Umbilical cord (tissue), 2 donors: ENCODE measurements around the gene MBNL2. TPM values are rescaled to one million over a fixed set of nuclear protein-coding genes. Genes with fewer than 3 reads are reported as not detected.

ENCODE experiments used
- DNase-seq: peaks from one replicate; pipeline ENCODE4 v3.0.0-alpha.2; 2015; ENCODE audit warnings: low spot score
- total RNA-seq: library from RNA; depleted of rRNA; stranded (reverse); fragments of >200 nt; gene quantifications from one replicate; pipeline ENCODE4 v1.2.3, GENCODE V29; 2014; ENCODE audit warnings: low replicate concordance; ENCODE audit not compliant: insufficient read depth

MBNL2 gene
- total RNA-seq, 1 donor from 2014 or later = 119 TPM

DNA sequence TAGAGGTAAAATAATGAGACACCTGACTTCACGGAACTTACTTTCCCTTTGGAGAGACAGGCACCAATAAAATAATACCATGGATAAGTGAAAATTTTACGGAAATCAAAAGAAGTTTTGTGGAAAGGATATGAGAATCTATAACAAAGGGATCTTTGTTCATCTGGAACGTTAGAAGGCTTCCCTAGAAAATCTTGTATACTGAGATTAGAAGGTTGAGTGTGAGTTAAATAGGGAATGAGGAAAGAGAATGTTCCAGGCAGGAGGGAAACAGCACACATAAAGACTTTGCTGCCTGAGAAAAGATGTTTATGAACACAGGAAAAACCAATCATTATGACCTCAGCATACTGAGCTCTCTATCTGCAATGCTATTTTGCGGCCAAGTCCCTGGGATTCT is 192.3 kb downstream of the MBNL2 start:
- DNase-seq = no peak

DNA sequence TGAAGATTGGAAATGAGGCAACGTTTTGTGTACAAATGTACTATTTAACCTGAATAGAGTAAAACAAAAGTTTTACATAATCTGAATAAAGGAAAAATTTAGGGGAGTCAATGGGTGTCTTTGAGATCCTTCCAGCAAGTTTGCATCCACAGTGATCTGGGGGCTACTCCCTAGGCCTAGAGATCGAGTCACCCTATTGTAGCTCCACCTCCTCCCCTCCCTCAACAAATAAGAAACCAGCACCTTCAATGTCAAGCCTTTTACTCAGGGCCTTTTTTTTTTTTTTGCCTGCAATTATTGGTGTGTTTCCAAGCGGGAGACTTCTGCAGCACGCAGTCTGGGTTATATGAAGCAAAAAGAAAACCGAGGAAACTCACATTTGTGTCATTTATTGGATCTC is 195.6 kb downstream of the MBNL2 start:
- no peak for DNase-seq

DNA sequence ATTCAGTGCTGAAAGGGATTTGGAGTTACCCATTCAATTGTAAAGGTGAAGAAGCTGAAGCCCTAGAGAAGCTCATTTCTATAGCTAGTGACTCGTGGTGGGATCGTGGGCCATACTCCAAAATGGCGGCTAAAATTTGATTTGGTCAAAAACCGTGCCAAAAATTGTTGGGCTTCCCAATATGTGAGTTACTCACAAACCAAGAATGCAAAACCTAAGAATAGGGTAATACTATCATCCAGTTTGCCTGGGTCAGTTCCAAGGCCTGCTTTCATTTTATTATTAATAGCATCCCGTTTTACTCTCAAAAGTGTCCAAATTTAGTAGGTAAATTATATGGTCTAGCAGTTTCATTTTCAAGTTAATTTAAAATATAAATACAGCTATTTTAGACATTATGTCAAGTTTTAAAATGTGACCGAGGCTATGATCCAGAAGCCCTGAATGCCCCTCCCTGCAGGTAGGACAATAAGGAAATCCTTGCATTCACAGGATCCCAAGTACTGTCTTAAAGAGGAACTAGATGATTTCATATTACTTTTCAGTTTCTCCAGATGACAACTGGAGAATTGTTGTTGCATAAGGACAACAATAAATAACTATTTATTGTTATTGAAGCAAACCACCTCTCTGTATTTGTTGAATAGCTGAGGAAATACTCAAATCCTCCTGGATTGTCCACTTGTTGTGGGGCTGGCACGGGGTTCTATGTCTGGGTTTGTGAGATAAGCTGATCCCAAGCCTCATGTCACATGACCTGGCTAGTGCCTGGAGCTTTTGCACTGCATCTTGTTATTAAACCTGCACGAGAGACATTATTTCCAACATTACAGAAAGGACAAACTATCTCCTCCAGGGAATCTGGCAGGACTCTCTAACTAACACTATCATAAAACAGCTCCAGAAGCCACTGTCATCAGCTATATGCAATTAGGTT is 200.3 kb downstream of the MBNL2 start:
- DNase-seq = peak; percentile 28

DNA sequence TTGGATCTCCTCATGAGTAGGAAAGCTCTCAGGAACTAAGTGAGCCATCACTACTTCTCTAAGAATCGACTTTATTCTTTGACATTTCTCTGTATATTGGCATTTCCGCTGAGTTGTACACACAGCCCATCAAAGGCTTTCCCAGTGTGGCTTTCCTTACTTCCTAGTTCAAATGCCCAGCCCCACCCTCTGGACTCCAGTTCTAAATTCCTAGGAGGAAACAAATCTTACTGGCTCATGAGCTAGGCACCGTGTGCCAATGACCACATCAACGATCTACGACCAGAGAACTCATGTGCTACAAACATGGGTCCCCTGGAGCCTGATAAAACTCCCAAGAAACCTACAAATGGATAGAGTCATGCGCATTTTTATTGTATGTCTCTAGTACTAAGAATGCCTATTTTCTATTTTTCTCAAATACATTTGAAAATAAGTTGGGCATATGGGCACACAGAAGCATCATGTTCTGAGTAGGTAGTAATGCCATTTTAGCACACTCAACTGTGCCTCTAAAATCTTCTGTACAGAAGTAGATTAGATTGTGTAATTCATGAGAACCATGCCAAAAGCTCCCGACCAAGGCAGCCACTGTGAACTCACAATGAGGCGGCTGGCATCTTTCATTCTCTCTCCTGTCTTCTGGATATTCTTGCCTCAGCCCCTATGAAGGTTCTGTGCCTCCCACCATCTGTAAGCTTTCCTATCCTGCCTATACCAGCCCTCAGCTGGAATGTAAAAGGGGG is 201.3 kb downstream of the MBNL2 start:
- no peak for DNase-seq

DNA sequence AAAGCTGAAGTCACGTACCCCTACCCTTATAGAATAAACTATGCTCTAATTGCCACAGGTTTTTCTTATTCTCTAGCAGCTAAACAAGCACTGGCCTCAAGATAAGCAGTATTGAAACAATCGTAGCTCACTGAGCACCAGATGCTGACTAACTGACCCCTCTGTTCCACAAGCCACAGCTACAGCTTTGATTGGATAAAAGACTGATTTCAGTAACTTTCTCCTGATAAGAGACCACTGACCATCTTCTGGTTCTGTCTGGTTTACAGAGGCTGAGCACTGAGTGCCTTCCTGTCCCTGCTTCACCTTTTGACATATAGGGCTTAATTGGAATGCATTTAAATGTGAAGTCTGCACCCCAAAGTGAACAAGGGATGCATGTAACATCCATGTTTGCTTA is 203.5 kb downstream of the MBNL2 start:
- DNase-seq = no peak

DNA sequence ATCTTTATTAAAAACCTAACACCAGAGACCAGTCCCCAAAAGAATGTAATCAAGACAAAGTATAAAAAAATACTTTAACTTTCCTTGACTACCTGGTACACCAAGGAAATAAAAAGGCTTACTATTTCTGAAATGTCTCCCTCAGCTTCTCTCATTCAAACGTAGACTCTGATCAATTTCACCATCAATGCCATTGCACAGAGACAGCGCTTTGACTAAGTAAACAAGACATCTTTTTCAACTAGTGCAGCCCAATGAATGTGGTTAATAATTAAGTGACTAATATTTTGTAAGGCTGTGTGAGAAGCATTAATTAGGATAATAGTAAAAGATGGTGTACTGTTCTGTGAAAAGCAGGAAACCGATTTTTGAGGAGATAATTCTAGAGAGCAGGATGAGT is 204.6 kb downstream of the MBNL2 start:
- DNase-seq = no peak

DNA sequence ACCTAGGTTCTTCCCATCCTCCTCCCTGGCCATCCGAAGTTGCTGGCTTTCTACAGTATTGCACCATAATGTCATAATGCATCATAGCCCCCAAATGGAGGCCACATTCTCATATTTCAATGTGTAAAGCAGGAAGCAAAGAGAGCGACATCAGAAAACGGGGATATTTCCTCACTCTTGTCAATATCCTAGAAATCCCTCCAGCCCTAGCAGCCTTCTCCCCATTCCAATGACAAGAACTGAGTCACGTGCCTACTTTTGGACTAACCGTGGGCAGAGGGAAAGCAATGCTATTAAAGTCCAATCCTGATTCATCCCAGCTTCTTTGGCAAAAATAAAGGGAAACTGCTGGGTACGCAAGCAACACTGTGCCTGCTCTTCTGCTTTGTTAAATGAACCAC is 207.5 kb downstream of the MBNL2 start:
- DNase-seq = peak; percentile 23

DNA sequence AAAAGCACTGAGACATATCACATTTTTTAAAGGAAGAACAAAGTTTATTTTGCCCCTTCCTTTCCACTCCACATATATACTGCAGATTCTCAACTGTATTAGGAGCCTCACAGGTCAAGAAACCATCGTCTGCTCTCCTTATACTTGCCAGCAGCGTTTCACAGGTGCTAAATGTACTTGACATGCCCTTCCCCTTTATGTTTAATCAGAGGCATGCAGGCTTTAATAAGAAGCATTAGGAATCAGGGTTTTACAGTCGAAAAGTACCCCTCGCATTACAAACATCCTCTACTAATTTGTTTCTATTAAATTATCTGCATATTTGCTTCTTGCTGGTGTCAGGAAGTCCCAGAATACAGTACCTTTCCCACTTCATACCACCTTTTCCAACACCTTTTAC is 208.2 kb downstream of the MBNL2 start:
- DNase-seq = no peak

DNA sequence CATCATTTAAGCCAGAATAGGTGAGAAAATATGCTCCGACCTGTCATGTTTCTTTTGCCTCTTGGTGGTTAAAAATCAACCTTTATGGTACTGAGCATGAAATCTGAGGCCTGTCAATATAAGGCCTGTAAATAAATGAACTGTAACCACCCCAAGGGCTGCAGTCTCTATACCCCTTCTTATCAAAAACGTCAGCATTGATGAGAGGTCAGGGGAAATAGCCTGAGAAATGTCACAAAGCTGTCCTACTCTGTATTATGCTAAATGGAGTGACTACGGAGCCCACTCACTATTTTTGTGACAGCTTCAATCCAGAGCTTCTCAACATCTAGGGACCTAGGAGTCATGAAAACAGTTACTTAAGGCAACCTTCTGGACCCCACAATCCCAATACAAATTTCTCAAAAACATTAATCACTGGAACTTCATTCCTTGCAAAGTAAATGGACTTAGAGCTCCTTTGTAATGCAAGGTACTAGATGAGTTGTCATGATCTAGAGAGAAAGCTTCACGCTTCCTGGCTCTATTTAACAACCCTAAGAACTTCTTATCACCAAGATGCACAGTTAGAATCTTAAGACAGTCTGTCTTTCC is 209.1 kb downstream of the MBNL2 start:
- no peak for DNase-seq

DNA sequence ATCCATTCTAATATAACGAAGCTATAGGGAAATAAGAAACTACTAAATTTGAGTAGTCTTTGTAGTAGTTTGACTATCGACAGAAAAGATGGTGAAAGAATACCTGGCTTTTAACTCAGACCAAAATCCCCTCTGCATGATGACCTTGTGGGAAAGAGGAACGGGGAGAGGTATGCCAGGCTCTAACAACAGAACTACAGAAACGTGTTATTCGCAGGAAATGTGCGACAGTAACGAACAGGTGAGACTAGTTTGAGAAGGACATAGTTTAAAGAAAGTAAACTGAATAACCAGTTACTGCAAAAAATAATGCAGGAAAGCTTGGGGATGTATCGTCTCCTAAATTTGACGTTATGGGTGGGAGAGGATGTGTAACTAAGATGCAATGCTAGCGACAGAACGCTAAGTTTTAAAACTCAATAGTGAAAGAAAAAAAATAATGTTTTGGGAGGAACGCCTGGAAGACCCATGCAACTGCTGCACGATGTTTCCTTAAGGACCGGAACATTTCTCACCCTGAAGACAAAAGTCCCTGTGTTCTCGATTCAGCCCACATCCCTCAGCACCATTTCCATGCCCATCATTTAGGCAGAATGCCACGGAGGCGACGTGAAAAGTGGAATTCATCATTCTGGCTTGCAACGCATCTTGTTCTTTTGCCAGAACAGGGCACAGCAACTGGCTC is 210.2 kb downstream of the MBNL2 start:
- no peak for DNase-seq

DNA sequence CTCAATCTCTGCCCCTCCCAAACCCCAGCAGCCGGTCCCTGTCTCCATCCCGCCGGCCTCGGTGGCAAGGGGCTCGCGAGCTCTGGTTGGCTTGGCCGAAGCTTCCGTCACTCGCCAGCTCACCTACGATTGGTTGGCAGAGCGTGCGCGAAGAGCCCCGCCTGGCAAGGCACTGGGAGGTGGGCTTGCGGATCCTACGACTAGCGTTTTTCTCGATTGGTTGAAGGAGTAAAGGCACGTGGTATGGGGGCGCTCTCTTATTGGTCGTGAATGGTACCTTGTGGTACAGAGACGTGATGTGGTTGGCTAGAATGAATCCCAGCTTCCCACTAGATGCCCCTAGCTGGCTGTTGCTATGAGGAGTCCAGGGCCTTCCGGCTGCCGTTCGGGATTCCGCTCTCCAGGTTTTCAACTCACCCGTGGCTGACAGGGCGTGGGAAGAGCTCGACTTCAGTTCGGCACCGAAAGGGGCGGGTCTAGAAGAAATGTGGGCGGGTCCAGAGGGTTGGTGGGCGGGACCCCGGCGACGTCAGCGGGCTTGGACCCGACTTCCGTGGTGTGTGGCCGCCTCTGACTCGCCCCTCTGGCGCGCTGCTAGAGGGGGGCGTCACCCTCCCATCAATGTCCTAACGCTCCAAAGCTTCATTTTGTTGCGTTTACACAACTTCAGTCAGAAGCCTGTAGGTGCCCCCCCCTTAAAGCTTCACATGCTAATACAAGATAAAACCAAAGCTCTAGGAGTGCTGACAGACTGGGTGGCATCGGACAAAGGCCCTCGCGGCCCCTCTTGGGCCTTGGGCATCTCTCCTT is 211.0 kb downstream of the MBNL2 start:
- peak; percentile 100 for DNase-seq

DNA sequence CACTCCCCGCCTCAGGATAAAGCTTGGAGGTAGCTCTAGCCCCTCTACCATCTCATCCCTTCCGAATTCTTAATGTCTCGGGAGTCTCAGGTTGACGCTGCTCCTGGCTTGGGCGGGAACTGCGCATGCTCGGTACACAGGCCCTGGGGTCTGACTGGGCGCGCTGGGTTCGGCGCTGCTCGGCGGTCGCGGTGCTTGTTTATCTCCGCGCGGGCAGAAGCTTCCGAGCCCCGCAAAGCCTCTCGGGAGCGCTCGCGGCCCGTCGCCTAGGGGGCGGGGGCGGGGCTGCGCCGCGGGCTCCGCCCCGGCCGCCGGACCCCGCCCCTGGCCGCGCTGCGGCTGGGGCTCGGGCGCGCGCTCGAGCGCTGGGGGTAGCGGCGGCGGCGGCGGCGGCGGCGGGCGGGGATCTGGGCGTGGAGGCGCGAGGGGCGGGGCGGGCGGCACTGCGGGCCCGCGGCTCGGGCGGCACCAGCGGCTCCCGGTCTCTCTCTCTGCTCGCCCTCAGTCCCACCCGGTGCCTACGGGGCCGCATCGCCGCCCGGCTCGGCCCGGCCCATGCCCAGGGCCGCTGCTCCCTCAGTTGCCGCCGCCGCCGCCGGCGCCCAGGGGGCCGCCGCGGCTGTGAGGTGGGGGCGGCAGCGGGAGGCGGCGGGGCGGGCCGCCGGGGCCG is 211.7 kb downstream of the MBNL2 start, which contains the start of gene RAP2A:
Gene RAP2A, plus strand, starts transcription at position 443 of the 670 bp plus-strand sequence. CDS start 302 bp downstream, outside the sequence.
- DNase-seq = peak; percentile 97

DNA sequence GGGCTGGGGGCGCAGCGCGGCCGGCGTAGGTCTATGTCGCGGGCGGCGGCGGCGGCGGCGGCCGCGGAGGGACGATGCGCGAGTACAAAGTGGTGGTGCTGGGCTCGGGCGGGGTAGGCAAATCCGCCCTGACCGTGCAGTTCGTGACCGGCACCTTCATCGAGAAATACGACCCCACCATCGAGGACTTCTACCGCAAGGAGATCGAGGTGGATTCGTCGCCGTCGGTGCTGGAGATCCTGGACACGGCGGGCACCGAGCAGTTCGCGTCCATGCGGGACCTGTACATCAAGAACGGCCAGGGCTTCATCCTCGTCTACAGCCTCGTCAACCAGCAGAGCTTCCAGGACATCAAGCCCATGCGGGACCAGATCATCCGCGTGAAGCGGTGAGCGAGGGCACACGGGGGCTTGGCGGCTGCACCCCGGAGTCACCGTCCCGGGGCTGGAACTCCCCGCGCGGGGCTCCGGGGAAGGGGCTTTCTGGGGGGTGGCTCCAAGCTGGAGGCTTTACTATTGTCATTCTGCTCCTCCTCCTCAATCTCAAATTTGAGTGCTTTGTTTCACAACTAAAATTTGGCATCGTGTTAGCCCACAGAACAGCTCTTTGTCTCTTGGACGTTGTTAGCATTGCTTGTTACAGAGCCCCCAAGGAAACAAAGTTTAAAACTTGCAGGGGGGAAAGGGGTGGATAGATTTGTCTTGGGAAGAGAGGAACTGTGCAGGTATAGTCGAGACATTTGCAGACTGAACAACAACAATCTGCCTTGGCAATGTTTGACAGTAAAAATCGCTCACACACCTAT is 212.5 kb downstream of the MBNL2 start:
- peak; percentile 45 for DNase-seq

DNA sequence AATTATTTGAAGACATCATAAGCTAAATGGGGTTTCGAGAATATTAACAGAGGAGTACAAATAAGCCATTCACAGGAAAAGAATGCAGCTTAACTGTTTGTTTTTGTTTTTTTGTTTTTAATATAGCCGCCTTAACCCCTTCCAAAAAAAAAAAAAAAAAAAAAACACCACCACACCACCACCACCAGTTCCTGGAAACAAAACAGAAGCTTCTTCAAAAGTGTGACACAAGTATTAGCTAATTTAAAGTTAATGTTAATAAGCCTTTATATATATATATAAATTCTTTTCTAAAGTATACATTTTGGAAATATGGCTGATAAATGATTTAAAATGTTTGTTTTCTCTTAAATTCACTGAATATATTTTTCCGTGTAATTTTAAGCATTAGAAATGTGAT is 213.2 kb downstream of the MBNL2 start:
- no peak for DNase-seq

DNA sequence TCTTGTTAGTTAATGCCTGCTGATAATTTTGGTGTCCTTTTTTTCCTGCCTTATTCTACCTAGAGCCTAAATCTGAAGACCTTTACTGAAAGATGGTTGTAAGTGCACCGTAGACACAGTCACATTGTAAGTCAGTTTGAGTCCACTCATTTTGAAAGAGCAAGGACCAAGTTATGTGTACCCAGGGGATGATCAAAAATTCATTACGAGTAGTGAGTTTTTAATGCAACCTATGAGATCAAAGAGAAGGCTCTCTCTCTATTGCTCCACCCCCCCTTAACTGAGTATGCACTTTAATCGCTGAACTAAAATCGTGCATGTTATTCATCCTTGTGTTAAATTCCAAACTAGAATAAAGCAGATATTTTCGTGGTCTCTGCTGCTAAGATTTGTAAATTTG is 213.7 kb downstream of the MBNL2 start:
- peak; percentile 43 for DNase-seq

DNA sequence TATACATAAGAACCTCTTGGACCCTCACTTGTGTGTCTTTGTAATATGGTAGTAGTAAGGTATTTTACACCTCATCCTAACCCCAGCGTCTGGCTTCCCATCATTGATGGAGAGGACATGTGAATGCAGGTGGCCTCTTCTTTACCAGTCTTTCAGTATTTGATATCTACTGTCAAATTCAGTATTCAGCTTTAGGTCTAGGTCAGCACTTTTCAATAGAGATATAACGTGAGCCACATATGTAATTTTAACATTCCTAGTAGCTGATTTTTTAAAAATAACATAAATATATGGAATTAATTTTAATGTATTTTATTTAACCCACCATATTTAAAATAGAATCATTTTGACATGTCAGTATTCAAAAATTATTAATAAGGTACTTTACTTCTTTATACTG is 214.7 kb downstream of the MBNL2 start:
- no peak for DNase-seq

DNA sequence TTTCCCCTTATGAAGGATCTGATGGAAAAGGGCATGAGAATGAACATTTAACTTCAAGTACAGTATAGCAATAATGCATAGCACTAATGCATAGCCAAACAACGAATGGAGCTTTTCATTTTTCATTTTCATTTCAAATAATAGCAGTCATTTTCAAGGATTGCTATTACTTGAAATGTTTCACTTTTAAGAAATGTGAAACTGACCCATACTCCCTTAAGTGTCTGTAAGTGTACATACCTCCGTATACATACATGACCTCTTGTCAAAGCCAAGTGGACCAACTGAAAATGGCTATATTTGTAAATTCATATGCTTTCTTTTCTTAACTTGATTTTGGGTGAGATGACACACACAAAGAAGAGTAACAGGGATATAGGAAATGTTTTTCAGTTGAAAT is 215.6 kb downstream of the MBNL2 start:
- DNase-seq = no peak

DNA sequence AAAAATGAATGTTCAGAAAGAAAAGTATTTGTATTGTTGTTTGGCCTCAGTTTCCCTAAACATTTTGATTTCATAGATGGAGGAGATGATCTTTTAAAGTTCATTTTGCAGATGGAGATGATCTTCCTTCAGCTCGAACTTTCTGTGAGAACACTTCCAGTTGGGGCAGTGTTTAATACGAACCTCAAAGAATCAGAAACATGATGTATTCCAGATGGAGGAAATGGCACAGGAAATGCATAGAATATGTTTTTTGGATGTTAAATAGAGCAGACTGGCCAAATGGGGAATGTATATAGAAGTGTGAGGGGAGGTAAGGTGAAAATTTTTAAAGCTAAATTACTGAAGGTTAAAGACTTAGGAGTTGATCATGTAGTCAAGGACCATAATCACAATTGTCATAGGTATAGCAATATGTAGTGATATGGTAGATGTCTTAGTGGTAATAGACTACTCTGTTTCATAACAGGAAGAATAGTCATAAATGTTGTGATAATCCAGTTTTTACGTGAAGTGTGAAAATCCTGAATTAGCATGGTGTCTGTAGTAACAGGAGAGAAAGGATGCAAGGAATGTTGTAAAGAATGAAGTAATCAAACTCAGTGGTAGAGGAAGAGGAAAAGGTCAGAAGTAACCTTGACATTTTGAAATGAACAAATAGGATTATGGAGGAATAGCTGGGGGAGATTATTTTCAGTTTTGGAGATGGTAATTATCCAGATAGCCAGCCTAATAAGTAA is 216.9 kb downstream of the MBNL2 start:
- DNase-seq = no peak
